Activated T-helper 9 cell treated with anti-CD3 and anti-CD28 coated beads, Interleukin-2, amount 50 U/mL, for 16 hours (primary cell): ENCODE measurements around the gene FBRSL1.
"Not testable (repeated sequence)": the region's sequence is repeated elsewhere in the genome, so short reads cannot be mapped to it uniquely, and the experiment has no call there.

Experiments used
- DNase-seq: peaks from one replicate; pipeline ENCODE4 v3.0.0-alpha.2; 2020; ENCODE audit warnings: low read depth

Gene FBRSL1

GRCh38 chr12:132489602-132490266, at the start of gene FBRSL1:
TSS of gene FBRSL1 (plus strand) at chr12:132490151.
- DNase-seq = peak; percentile 93

GRCh38 chr12:132440420-132440819, 49.5 kb upstream of the FBRSL1 start:
- not testable (repeated sequence) for DNase-seq

- no peak for DNase-seq
These were observed 47.8 kb upstream of the FBRSL1 start for GRCh38 chr12:132441871-132442863.

GRCh38 chr12:132443091-132443490, 46.9 kb upstream of the FBRSL1 start:
- no peak for DNase-seq

- no peak for DNase-seq
These were observed 45.7 kb upstream of the FBRSL1 start for GRCh38 chr12:132444283-132444682.

- DNase-seq = peak; percentile 70
These were observed 44.7 kb upstream of the FBRSL1 start for GRCh38 chr12:132444957-132445883.

GRCh38 chr12:132445884-132446632, 43.9 kb upstream of the FBRSL1 start:
- peak; percentile 58 for DNase-seq

GRCh38 chr12:132446633-132447326, 43.2 kb upstream of the FBRSL1 start:
- DNase-seq = no peak

GRCh38 chr12:132447327-132447720, 42.6 kb upstream of the FBRSL1 start:
- no peak for DNase-seq

- DNase-seq = no peak
These were observed 42.1 kb upstream of the FBRSL1 start for GRCh38 chr12:132447731-132448462.

- no peak for DNase-seq
These were observed 41.5 kb upstream of the FBRSL1 start for GRCh38 chr12:132448463-132448820.

- DNase-seq = no peak
These were observed 40.2 kb upstream of the FBRSL1 start for GRCh38 chr12:132449565-132450417.

GRCh38 chr12:132450418-132451171, 39.4 kb upstream of the FBRSL1 start:
- DNase-seq = no peak

- no peak for DNase-seq
These were observed 38.6 kb upstream of the FBRSL1 start for GRCh38 chr12:132451172-132451835.

- DNase-seq = no peak
These were observed 38.1 kb upstream of the FBRSL1 start for GRCh38 chr12:132451836-132452195.

- no peak for DNase-seq
These were observed 37.2 kb upstream of the FBRSL1 start for GRCh38 chr12:132452596-132453350.
